NB4 (cell line): Measurements from ENCODE around the gene PRG3.

ENCODE experiments used
- DNase-seq: peaks from one replicate; pipeline ENCODE4 v3.0.0; 2010; ENCODE audit warnings: low read depth
- H3K4me3 ChIP-seq: one replicate; pipeline ENCODE4 v1.5.1; 2011; ENCODE audit warnings: mild to moderate bottlenecking, low read depth, low read length, moderate library complexity
- MYC ChIP-seq: IDR thresholded peaks from 2 replicates; pipeline ENCODE4 v1.6.1; 2011; ENCODE audit warnings: low read depth, low read length
- POLR2A ChIP-seq: IDR thresholded peaks from 2 replicates; pipeline ENCODE4 v1.6.1; 2011; ENCODE audit warnings: mild to moderate bottlenecking; ENCODE audit not compliant: insufficient read length; ENCODE audit errors: extremely low read depth
- TF ChIP-seq, protein P1 (sequence below): IDR thresholded peaks from one replicate; pipeline ENCODE4 v1.5.1; 2012; ENCODE audit warnings: low read depth, low read length
- TF ChIP-seq, protein P2 (sequence below): IDR thresholded peaks from 2 replicates; pipeline ENCODE4 v1.6.1; 2011; ENCODE audit warnings: low read depth, low read length

The PRG3 gene

DNA sequence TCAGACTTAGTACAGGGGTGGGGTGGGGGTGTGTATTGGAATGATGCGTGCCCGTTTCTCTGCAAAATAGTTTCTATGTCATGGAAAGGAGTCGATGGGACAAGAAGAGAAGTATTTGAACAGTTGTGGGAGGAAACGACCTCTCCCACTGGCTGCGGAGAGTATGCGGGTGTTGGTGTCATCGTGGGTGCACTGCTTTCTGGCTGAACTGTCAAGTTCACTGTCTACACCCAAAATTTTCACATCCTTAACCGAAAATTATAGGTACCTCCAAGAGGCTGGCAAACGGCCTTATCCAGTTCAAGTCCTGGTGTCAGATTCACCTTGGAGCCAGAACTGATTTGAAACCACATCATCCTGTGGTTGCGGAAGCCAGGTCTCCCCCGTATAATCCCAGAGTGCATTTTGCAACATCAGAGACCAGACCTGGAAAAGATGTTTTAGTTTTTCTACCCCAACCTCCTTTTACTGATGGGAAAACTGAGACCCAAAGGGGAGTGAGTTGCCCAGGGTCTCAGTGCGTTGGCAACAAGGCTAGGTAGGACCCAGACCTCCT, 44.8 kb downstream of the PRG3 start:
- H3K4me3 ChIP-seq, result peak overlapping the region; percentile 96
- TF ChIP-seq MYC (no peak), POLR2A (no peak)
- TF ChIP-seq, protein P1, sequence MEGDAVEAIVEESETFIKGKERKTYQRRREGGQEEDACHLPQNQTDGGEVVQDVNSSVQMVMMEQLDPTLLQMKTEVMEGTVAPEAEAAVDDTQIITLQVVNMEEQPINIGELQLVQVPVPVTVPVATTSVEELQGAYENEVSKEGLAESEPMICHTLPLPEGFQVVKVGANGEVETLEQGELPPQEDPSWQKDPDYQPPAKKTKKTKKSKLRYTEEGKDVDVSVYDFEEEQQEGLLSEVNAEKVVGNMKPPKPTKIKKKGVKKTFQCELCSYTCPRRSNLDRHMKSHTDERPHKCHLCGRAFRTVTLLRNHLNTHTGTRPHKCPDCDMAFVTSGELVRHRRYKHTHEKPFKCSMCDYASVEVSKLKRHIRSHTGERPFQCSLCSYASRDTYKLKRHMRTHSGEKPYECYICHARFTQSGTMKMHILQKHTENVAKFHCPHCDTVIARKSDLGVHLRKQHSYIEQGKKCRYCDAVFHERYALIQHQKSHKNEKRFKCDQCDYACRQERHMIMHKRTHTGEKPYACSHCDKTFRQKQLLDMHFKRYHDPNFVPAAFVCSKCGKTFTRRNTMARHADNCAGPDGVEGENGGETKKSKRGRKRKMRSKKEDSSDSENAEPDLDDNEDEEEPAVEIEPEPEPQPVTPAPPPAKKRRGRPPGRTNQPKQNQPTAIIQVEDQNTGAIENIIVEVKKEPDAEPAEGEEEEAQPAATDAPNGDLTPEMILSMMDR, result no peak
- TF ChIP-seq, protein P2, sequence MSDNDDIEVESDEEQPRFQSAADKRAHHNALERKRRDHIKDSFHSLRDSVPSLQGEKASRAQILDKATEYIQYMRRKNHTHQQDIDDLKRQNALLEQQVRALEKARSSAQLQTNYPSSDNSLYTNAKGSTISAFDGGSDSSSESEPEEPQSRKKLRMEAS, result no peak
- DNase-seq, result no peak

DNA sequence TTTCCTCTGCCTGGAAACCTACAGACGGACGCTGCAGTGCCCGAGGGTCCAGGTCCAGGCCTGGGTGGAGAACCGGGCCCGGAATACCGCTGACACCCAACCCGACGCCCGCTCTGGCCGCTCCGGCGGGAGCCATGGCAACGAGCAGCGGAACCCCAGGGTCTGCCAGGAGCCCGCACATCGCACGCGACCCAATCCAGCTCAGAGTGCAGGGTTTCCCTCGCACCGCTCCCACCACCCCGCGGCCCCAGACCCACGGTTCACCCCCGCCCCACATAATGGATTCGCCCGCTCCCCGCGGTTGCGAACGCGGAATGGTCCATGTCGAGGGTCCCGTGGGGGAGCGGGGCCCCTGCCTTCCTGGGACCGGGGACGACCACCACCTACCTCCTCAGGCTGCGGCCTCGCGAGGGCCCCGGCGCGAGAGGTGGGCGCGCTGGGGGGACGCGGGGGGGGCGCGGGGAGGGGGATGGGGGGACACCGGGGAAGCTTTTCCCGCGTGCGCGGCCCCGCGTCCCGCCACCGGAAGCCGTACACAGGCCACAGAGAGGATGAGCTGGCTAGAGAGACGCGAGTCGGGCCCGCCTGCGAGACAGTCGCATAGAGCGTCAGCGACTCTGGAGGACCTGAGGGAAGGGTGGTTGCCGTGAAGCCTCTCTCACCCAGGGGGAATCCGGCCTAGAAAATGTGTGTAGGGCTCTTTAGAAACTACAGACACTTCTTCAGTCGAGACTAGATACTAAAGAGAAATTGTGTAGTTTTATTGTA, 45.4 kb downstream of the PRG3 start, which contains the start of gene SSRP1:
Gene SSRP1, minus strand, starts transcription at position 550 of the 768 bp plus-strand sequence. CDS start 771 bp downstream, outside the sequence.
- peak; percentile 94 for DNase-seq
- peak within 1 kb of the TSS; percentile 96 for H3K4me3 ChIP-seq
- TF ChIP-seq MYC (peak; percentile 92), POLR2A (peak; percentile 63)
- TF ChIP-seq, protein P1, result no peak
- TF ChIP-seq, protein P2, result peak; percentile 72

DNA sequence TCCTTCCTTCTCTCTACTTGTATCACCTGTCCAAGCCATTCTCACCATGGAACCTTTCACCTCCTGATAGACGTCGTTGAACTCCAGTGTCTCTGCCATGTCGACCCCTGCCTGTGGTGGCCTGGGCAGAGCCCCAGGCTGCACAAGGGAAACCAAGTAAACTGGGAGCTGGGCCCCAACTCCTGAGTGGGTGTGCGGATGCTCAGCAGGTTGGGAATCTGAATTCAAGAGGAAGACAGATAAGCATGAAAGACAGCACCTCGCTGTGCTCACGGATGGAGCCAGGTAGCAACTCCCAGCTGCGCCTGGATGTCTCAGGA, 46.0 kb downstream of the PRG3 start:
- TF ChIP-seq MYC (no peak), POLR2A (no peak)
- TF ChIP-seq, protein P1, result no peak
- TF ChIP-seq, protein P2, result no peak

DNA sequence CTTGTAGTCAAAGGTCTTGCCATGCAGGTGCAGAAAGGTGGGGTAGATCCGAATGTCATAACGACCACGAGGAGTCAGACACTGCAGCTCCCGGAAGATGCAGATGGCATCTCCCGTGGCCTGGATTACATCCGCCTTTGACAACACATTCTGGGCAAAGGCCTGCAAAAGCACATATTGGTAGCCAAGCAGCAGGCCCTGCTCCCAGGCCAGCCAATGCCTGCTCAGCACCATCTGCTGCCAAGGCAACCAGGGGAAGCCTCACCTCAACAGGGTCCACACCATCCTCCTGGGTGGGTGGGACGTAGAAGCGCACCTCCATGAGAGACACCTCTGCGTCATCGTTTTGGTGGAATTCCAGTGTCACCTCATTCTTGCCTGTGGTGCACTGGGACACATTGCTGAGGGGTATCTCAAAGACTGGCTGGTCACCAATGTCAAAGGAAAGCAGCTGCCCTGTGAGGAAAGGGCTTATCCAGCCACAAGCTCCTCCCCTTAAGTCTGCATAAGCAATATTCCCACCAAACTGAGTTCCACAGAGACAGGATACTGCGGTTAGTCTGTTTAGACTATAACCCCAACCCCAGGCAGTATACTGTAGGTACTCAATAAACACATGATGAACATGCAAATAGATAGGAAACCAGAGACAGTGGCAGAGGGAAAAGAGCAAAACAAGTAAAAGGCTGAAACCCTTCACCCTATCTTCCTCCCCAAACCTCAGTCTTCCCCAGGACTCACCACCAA, 48.1 kb downstream of the PRG3 start:
- no peak for DNase-seq
- H3K4me3 ChIP-seq, result no peak overlapping the region
- no peak for TF ChIP-seq POLR2A
- TF ChIP-seq, protein P1, result no peak
- TF ChIP-seq, protein P2, result no peak
- TF ChIP-seq MYC, result no peak

More for the DNA sequence above, 46.0 kb downstream of the PRG3 start:
- H3K4me3 ChIP-seq, result peak overlapping the region; percentile 96
- DNase-seq, result no peak

DNA sequence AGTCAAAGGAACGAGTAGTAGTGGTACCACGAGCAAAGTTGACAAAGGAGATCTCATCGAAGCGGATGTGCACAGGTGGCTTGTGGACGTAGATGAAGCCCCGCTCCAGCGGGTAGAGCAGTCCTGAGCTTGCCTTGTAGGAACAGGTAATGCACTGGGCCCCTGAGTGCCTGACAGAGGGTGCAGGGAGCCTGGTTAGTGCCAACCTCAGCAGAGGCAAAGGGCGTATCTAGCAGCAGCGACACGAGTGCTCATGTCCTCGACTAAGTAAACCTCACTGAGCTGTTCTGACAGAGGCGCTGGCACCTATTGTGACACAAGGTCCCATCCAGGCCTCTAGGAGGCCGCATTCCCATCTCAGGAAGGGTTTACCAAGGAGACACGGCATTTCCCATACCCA, 49.2 kb downstream of the PRG3 start:
- no peak overlapping the region for H3K4me3 ChIP-seq
- DNase-seq, result no peak
- TF ChIP-seq MYC, result no peak
- TF ChIP-seq POLR2A, result no peak

DNA sequence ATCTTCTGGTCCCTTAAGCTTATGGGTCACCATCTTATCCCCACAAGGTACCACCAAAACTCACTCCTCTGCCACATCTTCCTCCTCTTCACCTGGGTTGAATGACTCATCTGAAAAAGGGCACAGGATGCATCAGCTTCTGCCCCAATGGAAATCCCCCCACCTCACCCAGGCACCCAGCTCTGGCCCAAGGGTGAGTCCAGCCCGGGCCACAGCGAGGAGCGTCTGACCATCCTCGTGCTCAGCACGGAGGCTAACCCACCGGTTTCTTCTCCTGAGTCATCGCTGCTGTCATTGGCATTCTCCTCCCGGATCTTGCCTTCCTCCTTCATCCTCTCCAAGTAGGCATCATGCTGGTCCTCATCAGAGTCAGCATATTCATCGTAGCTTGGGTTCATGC, 50.9 kb downstream of the PRG3 start:
- no peak for DNase-seq
- no peak for TF ChIP-seq MYC
- TF ChIP-seq, protein P1, result no peak
- TF ChIP-seq POLR2A, result no peak
- TF ChIP-seq, protein P2, result no peak
- H3K4me3 ChIP-seq, result no peak overlapping the region
